Measurements from ENCODE around the gene DCDC2.

DNA sequence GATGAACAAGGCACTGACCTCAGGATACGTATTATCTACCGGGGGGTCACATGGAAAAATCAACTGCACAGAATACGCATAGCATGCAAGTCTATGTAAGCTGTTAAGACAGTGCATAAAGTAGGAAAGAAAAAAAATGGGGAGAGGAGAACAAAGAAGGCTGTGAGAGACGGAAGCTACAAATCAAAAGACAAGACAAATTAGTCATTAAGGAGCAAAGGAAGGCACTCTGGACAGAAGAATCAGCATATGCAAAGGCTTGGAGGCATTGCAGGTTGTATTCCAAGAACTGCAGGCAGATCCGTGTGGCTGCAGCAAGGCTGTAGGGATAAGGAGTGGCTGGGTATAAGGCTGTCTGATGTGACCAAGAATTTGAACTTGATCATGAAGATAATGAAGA, 142.9 kb downstream of the DCDC2 start:
- TF ChIP-seq PKNOX1 (IDR thresholded peaks at IDR 0.05) (no peak), TARDBP (IDR thresholded peaks at IDR 0.05) (no peak), ELF4 (IDR thresholded peaks at IDR 0.05) (no peak), FOXM1 (IDR thresholded peaks at IDR 0.05; ENCODE audit: borderline replicate concordance) (no peak), BHLHE40 (IDR thresholded peaks at IDR 0.05; ENCODE audit: borderline replicate concordance) (no peak)

Data from HEK293T (cell line).